GM21381 (cell line): ENCODE measurements around the gene CNIH1.
"Not testable (repeated sequence)": the region's sequence is repeated elsewhere in the genome, so short reads cannot be mapped to it uniquely, and the experiment has no call there.

ENCODE experiments used
- ATAC-seq: cut with Tn5 transposase; IDR thresholded peaks from one replicate; pipeline ENCODE4 v1.9.1; 2021; ENCODE audit warnings: mild to moderate bottlenecking, moderate library complexity; ENCODE audit not compliant: unreplicated experiment

CNIH1 gene

GRCh38 chr14:54470701-54471100, 29.5 kb upstream of the CNIH1 start:
- no peak for ATAC-seq

DNA sequence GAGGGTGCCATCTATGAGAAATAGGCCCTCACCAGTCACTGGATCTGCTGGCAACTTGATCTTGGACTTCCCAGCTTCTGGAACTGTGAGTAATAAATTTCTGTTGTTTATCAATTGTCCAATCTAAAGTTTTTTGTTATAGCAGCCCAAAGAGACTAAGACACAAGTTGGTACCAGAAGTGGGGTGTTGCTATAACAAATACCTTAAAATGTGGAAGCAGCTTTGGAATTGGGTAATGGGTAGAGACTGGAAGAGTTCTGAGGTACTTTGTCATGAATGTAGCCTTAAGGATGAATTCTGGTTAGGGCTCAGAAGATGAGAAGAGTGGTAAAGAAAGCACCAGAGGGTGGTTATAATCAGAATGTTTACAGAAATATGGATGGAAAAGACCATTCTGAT, 26.1 kb upstream of the CNIH1 start:
- no peak for ATAC-seq

DNA sequence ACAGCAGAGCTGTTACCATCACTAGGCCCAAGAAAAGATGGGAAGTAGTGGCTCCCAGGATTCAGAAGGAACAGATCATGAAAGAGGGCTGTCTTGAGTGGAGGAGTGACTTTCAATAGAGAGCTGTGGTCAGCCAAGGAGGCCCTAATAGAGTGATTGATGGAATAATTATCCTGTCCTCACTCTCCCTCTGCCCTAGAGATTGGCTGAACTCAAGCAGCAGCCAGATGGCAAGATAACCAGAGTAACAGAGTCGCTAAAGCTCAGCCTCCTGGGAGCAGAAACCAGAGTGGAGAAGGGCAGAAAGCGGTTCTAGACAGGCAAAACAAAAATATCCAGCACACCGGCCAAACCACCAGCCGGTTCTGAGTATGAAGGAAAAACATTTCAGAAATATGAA, 24.5 kb upstream of the CNIH1 start:
- no peak for ATAC-seq

DNA sequence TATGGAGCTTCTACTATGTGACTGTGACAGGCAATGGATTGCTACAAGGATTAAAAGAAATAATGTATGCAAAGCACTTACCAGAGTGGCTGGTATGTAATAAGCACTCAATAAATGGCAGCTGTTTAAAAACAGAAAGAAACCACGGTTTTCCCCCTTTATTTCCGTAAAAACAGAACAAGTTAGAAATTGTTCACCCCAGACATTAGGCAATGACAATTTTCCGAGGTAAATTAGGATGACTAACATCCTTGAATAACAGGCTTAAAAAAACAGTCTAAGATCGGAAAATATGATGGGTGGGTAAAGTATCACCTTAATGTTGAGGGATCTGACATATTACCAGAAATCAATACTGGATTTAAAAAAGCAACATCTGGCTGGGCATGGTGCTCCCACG, 20.9 kb upstream of the CNIH1 start:
- no peak for ATAC-seq

DNA sequence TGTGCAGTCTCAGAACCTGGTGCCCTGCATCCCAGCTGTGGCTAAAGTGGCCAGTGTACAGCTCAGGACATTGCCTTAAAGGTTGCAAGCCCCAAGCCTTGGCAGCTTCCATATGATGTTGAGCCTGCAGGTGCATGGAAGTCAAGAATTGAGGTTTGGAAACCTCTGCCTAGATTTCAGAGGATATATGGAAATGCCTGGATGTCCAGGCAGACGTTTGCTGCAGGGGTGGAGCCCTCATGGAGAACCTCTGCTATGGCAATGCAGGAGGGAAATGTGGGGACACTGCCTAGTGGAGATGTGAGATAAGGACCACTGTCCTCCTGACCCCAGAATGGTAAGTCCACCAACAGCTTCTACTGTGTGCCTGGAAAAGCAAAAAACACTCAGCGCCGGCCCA, 17.9 kb upstream of the CNIH1 start:
- ATAC-seq: no peak

DNA sequence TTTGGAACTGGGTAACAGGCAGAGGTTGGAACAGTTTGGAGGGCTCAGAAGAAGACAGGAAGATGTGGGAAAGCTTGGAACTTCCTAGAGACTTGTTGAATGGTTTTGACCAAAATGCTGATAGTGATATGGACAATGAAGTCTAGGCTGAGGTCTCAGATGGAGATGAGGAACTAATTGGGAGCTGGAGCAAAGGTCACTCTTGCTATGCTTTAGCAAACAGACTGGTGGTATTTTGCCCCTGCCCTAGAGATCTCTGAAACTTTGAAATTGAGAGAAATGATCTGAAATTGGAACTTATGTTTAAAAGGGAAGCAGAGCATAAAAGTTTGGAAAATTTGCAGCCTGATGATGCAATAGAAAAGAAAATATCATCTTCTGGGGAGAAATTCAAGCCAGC, 17.4 kb upstream of the CNIH1 start:
- ATAC-seq: not testable (repeated sequence)

DNA sequence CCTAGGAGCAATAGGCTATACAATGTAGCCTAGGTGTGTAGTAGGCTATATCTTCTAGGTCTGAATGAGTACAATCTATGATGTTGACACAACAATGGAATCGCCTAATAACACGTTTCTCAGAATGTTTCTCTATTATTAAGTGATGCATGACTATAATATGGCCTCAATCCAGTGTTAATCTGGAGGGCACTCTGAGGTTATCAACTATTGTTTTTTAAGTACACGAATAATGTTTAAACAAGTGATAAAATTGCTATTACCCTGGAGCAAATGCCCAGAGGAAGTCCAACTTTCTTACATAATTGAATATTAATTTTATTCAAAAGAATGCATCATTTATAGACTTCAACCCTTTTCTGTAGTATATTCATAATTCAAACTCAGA, 16.4 kb upstream of the CNIH1 start:
- ATAC-seq: no peak

GRCh38 chr14:54456820-54457608, 15.8 kb upstream of the CNIH1 start:
- not testable (repeated sequence) for ATAC-seq

DNA sequence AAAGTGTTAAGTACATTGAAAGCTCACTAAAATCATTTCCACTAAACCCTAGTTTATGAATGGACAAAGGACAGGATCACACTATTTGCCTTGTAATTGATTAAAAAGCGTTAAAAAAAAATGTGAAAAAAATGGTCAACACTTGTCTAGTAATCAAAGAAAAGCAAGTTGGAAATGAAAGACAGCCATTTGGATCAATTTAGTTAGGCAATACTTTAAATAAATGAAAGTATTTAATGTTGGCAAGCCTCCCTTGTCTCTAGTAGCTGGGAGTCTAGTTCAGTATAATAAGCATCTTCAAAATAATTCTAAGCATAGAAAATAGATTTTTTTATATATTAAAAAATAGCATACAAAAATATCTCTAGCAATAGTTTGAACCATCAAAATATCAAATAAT, 14.2 kb upstream of the CNIH1 start:
- no peak for ATAC-seq

- ATAC-seq: not testable (repeated sequence)
These were observed 12.8 kb upstream of the CNIH1 start for GRCh38 chr14:54453990-54454389.

DNA sequence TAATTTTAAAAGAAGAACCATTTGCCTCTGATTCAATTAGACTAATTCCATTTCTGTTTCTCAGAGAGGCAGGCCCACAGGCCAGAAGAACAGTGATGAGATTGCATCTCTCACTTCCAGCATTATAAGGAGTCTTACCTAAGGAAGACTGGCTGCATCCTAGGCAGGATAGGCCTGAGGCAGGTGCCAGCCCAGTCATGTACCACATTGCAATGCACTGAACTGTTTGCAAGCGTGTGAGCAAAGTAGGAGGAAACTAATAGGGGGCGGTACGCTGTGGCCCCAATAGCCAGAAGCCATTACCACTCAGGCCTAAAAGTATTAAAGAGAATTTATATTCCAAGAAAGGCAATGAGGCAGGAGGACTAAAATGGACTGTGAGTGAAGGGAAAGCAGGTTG, 12.1 kb upstream of the CNIH1 start:
- ATAC-seq: no peak

DNA sequence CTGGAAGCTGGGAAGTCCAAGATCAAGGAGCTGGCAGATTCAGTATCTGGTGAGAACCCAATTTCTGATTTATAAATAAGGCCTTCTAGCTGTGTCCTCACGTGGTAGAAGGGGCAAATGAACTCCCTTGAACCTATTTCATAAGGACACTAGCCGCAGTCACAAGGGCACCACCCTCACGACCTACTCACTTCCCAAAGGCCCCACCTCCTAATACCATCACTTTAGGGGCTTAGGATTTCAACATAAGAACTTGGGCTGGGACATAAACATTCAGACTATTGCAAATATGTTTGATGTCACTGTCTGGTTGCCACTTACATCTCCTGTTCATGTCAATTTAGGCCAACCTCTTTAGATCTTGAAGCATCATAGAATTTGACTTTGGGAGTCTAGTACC, 10.8 kb upstream of the CNIH1 start:
- no peak for ATAC-seq

- ATAC-seq: peak; percentile 4
These were observed 10.0 kb upstream of the CNIH1 start for GRCh38 chr14:54451121-54451601.

GRCh38 chr14:54450535-54450934, 9.4 kb upstream of the CNIH1 start:
- ATAC-seq: peak; percentile 65

GRCh38 chr14:54447231-54447692, 6.1 kb upstream of the CNIH1 start:
- no peak for ATAC-seq

GRCh38 chr14:54446161-54446693, 5.1 kb upstream of the CNIH1 start:
- no peak for ATAC-seq

DNA sequence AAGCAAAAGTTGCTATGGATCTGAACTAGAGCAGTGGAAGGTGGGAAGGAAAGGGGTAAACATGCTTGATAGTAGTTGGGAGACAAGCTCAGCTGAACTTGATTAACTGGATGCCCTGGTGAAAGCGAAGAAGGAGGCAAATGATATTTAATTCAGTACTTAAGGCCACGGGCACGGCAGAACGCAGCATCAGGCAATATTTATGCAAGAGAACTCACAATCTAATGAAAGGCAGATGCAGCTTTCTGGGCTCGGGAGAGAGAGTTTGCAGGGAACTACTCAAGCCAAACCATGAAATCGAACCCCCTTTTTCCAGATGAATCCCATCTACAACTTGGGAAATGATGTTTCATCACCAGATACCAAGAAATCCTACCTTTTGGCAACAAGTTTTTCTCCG, 3.5 kb upstream of the CNIH1 start:
- ATAC-seq: no peak

DNA sequence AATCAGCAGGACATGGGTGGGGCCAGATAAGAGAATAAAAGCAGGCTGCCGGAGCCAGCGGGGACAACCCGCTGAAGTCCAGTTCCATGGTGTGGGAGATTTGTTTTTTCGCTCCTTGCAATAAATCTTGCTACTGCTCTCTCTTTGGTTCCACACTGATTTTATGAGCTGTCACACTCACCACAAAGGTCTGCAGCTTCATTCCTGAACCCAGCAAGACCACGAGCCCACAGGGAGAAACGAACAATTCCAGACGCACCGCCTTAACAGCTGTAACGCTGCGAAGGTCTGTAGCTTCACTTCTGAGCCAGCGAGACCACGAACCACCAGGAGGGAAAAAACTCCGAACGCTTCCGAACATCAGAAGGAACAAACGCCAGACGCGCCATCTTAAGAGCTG, 2.8 kb upstream of the CNIH1 start:
- ATAC-seq: no peak

GRCh38 chr14:54442961-54443360, 1.8 kb upstream of the CNIH1 start:
- ATAC-seq: not testable (repeated sequence)

GRCh38 chr14:54440476-54440872, 700 bp downstream of the CNIH1 start:
- ATAC-seq: no peak

- no peak for ATAC-seq
These were observed 1.1 kb downstream of the CNIH1 start for GRCh38 chr14:54440037-54440436.

DNA sequence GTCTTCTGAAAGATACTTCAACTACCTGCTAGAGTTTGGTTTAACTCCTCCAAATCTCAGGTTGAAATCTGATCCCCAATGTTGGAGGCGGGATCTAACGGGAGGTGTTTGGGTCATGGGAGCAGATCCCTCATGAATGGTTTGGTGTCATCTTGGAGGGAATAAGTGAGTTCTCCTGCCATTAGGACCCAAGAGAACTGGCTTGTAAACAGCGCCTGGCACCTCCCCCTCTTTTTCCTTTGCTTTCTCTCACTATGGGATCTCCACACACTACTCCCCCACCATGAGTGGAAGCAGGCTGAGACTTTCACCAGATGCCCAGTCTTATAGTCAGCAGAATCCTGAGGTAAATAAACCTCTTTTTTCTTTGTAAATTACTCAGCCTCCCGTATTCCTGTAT, 2.5 kb downstream of the CNIH1 start:
- no peak for ATAC-seq

GRCh38 chr14:54437954-54438353, 3.2 kb downstream of the CNIH1 start:
- ATAC-seq: not testable (repeated sequence)
